Breast epithelium (tissue), 4 donors: Measurements from ENCODE around the gene AGPAT1. TPM values are rescaled to one million over a fixed set of nuclear protein-coding genes. Genes with fewer than 3 reads are reported as not detected.

Experiments used
- DNase-seq, 2 donors: peaks; one replicate each; pipeline ENCODE4 v3.0.0-alpha.2; 2019; ENCODE audit warnings: low spot score in 2 of 2
- H3K27ac ChIP-seq, 2 donors: fragments of 200-600 bp; sonication (generic) in 1 of 2; one replicate each; pipeline ENCODE4 v1.5.1; 2016 to 2019; ENCODE audit warnings: mild to moderate bottlenecking in 1 of 2
- H3K27me3 ChIP-seq, 2 donors: fragments of 200-600 bp; sonication (generic) in 1 of 2; one replicate each; pipeline versions ENCODE4 v1.5.1 to v1.6.0; 2017 to 2019; ENCODE audit warnings: control low read depth in 1 of 2, mild to moderate bottlenecking in 1 of 2
- H3K36me3 ChIP-seq: fragments of 200-600 bp; one replicate; pipeline ENCODE4 v1.5.1; 2019
- H3K4me1 ChIP-seq, 2 donors: fragments of 200-600 bp; sonication (generic); one replicate each; pipeline ENCODE4 v1.5.1; 2016 to 2019; ENCODE audit warnings: control low read depth in 1 of 2
- H3K4me3 ChIP-seq, 3 donors: fragments of 200-600 bp; sonication (generic); 1 replicate in 2 of 3; 2 replicates in 1 of 3; pipeline ENCODE4 v1.5.1; 2016 to 2019; ENCODE audit warnings: mild to moderate bottlenecking in 3 of 3, moderate library complexity in 2 of 3
- H3K9me3 ChIP-seq, 2 donors: fragments of 200-600 bp; sonication (generic) in 1 of 2; one replicate each; pipeline ENCODE4 v1.5.1; 2016 to 2019; ENCODE audit warnings: control low read depth in 1 of 2
- POLR2A ChIP-seq: fragments of 450-650 bp; IDR thresholded peaks from one replicate; pipeline ENCODE4 v1.6.1; 2016; ENCODE audit warnings: antibody characterized with exemption, mild to moderate bottlenecking, moderate library complexity
- POLR2AphosphoS5 ChIP-seq, 3 donors: sonication (generic); formaldehyde crosslinking; IDR thresholded peaks; one replicate each; pipeline ENCODE4 v1.6.1; 2017; ENCODE audit warnings: antibody characterized with exemption in 3 of 3
- intact Hi-C: fragments of 100-400 bp; cut with DNase I; formaldehyde crosslinking; loops from one replicate; pipeline ENCODE4 v1.15.1; 2023; ENCODE audit warnings: low total_unique reads
- total RNA-seq, 3 donors: library from RNA; depleted of rRNA; stranded (reverse); fragments of >200 nt; gene quantifications; one replicate each; pipeline ENCODE4 v1.1.0, GENCODE V29; 2016
- TF ChIP-seq, protein P1 (sequence below), 3 donors: fragments of 450-650 bp; IDR thresholded peaks; one replicate each; pipeline ENCODE4 v1.5.1; 2016 to 2017; ENCODE audit warnings: antibody characterized with exemption in 3 of 3, mild to moderate bottlenecking in 3 of 3, moderate library complexity in 3 of 3

Gene AGPAT1
- total RNA-seq, 3 donors from 2014 or later, result 25.8 to 33.8 (median 30.6) TPM

GRCh38 chr6:32176476-32177182 is 745 bp upstream of the AGPAT1 start:
- Histone ChIP-seq H3K36me3 (no peaks in the 10 kb centered on the region), H3K27me3 (no peaks in the 10 kb centered on the region), H3K27ac (peak overlapping the region; percentile 95 to 98), H3K4me3 (peak overlapping the region; percentile 72 to 91 (median 91)), H3K9me3 (no peaks in the 10 kb centered on the region), H3K4me1 (peaks cover 0 to 34% of the 10 kb centered on the region in 2 donors)
- TF ChIP-seq, protein P1, sequence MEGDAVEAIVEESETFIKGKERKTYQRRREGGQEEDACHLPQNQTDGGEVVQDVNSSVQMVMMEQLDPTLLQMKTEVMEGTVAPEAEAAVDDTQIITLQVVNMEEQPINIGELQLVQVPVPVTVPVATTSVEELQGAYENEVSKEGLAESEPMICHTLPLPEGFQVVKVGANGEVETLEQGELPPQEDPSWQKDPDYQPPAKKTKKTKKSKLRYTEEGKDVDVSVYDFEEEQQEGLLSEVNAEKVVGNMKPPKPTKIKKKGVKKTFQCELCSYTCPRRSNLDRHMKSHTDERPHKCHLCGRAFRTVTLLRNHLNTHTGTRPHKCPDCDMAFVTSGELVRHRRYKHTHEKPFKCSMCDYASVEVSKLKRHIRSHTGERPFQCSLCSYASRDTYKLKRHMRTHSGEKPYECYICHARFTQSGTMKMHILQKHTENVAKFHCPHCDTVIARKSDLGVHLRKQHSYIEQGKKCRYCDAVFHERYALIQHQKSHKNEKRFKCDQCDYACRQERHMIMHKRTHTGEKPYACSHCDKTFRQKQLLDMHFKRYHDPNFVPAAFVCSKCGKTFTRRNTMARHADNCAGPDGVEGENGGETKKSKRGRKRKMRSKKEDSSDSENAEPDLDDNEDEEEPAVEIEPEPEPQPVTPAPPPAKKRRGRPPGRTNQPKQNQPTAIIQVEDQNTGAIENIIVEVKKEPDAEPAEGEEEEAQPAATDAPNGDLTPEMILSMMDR (IDR thresholded peaks at IDR 0.05), result no peak
- TF ChIP-seq POLR2A (no peak), POLR2AphosphoS5 (IDR thresholded peaks at IDR 0.05) (no peak)
- intact Hi-C loops, result no loop called here
- no peak for DNase-seq

DNA sequence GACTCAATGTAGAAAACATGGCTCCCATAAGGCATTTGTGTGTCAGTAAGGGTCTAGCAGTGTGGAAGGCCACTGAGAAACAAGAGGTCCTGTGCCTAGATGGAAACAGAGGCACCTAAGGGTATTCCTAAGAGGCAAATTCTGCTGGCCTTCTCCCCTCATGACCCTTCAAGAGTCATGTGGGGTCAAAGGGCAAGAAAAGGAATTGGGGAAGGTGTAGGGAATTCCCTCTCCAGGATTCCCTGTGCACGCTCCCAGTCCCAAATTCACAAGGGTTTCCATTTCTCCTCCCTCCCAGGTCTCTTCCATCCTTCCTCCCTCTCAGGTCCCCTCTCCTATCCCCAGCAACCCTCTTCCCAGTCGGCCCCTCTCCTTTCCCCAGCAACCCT is 568 bp downstream of the AGPAT1 start:
- Histone ChIP-seq H3K4me1 (peaks cover 0 to 34% of the 10 kb centered on the region in 2 donors), H3K27me3 (no peaks in the 10 kb centered on the region), H3K36me3 (no peaks in the 10 kb centered on the region), H3K4me3 (peak overlapping the region; percentile 72 to 91 (median 91)), H3K9me3 (no peaks in the 10 kb centered on the region), H3K27ac (peak overlapping the region; percentile 93 to 98)
- DNase-seq, result no peak
- intact Hi-C loops, result no loop called here
- TF ChIP-seq POLR2AphosphoS5 (IDR thresholded peaks at IDR 0.05), result no peak
- TF ChIP-seq, protein P1 (IDR thresholded peaks at IDR 0.05), result no peak
- no peak for TF ChIP-seq POLR2A

- no peaks in the 10 kb centered on the region for H3K9me3 ChIP-seq
- no peaks in the 10 kb centered on the region for H3K36me3 ChIP-seq
- peaks cover 0 to 30% of the 10 kb centered on the region in 2 donors for H3K4me1 ChIP-seq
- TF ChIP-seq POLR2A (no peak), POLR2AphosphoS5 (IDR thresholded peaks at IDR 0.05) (no peak)
- TF ChIP-seq, protein P1 (IDR thresholded peaks at IDR 0.05), result no peak
- DNase-seq, result no peak
- H3K27me3 ChIP-seq, result no peaks in the 10 kb centered on the region
- intact Hi-C loops, result no loop called here
- H3K27ac ChIP-seq, result no peak overlapping the region
- no peak overlapping the region for H3K4me3 ChIP-seq
Observed at GRCh38 chr6:32174416-32174815, 1.5 kb downstream of the AGPAT1 start.

GRCh38 chr6:32173051-32173727 is 2.7 kb downstream of the AGPAT1 start:
- Histone ChIP-seq H3K27me3 (no peaks in the 10 kb centered on the region), H3K4me1 (peaks cover 0 to 24% of the 10 kb centered on the region in 2 donors), H3K4me3 (no peak overlapping the region), H3K36me3 (no peaks in the 10 kb centered on the region), H3K27ac (peak overlapping the region; percentile 46 to 53), H3K9me3 (no peaks in the 10 kb centered on the region)
- intact Hi-C loops, result no loop called here
- TF ChIP-seq, protein P1 (IDR thresholded peaks at IDR 0.05), result no peak
- no peak for TF ChIP-seq POLR2AphosphoS5 (IDR thresholded peaks at IDR 0.05)
- no peak for TF ChIP-seq POLR2A
- no peak for DNase-seq

DNA sequence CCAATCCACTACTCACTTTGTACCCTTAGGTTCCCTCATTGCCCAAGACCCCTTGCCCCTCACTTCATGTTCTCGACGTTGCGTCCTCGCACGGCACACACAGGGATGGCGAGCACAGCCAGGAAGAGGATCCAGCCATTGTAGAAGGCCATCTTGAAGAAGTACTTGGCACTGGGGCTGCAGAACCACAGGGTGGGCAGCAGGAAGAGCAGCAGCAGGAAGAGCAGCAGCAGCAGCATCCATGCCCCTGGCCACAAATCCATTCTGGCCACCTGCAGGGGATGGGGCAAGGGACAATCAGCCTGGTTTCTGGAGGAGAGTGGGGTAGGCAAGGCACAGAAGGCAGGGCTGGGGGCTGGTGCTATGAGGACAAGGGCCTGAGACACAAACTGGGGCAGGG is 4.7 kb downstream of the AGPAT1 start:
- no peak for TF ChIP-seq POLR2AphosphoS5 (IDR thresholded peaks at IDR 0.05)
- no peak for TF ChIP-seq POLR2A
- TF ChIP-seq, protein P1 (IDR thresholded peaks at IDR 0.05), result no peak
- Histone ChIP-seq H3K36me3 (no peaks in the 10 kb centered on the region), H3K27me3 (no peaks in the 10 kb centered on the region), H3K4me3 (no peak overlapping the region), H3K9me3 (no peaks in the 10 kb centered on the region), H3K27ac (no peak overlapping the region), H3K4me1 (peaks cover 0 to 16% of the 10 kb centered on the region in 2 donors)
- intact Hi-C loops, result no loop called here
- DNase-seq, result no peak
